Activated naive CD8-positive, alpha-beta T cell (primary cell): Measurements from ENCODE around the gene SLC1A2.

ENCODE experiments used
- H3K27ac Mint-ChIP-seq: one replicate; pipeline ENCODE4 v1.8.0; 2021; ENCODE audit warnings: mixed read lengths
- H3K27me3 Mint-ChIP-seq: one replicate; pipeline ENCODE4 v1.8.0; 2021; ENCODE audit warnings: mixed read lengths
- H3K36me3 Mint-ChIP-seq: one replicate; pipeline ENCODE4 v1.8.0; 2021; ENCODE audit warnings: mixed read lengths
- H3K4me1 Mint-ChIP-seq: one replicate; pipeline ENCODE4 v1.8.0; 2021; ENCODE audit warnings: low read depth, mixed read lengths
- H3K4me3 Mint-ChIP-seq: one replicate; pipeline ENCODE4 v1.8.0; 2021; ENCODE audit warnings: mild to moderate bottlenecking, mixed read lengths
- H3K9me3 Mint-ChIP-seq: one replicate; pipeline ENCODE4 v1.8.0; 2021; ENCODE audit warnings: low read depth, mixed read lengths

SLC1A2 gene

DNA sequence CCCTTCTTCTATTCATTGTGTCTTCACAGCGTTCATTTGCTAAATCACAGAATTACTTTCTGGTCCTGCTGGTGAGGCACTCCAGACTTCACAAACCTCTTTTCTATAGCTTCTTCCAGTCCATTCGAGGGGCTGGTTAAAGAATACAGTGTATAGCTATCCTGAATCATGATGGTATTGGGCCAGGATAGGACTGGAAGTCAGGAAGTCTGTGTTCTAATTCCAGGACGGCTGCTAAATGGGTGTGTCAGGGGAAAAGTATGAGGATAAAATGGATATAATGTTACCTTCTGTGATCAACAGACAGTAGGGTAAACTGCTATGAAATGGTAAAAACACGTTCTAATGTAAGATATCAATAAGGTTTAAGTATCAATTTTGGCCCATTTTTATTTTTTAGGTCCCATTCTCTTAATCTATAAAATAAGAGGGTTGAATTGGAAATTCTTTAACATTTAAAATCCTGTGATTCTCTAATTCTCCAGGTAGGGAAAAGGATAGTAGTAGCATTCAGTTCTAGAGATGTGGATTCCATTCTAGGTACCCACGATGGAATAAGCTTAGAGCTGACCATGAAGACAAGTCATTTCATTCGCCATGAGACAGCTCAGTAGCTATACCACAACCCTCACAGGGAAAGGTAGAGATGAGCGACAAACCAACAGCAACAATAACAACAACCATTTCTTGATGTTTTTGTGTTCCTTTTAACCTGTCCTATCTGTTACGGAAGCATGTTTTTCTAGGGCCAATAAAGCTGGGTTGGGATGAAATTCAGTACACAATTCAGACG lies 96.1 kb downstream of the SLC1A2 start:
- H3K27ac Mint-ChIP-seq, result no peak overlapping the region
- H3K4me1 Mint-ChIP-seq, result peaks cover 29% of the 10 kb centered on the region
- peaks cover 3% of the 10 kb centered on the region for H3K9me3 Mint-ChIP-seq
- no peak overlapping the region for H3K4me3 Mint-ChIP-seq
- H3K36me3 Mint-ChIP-seq, result peaks cover 4% of the 10 kb centered on the region
- no peaks in the 10 kb centered on the region for H3K27me3 Mint-ChIP-seq

- H3K4me1 Mint-ChIP-seq, result peaks cover 29% of the 10 kb centered on the region
- H3K4me3 Mint-ChIP-seq, result no peak overlapping the region
- no peak overlapping the region for H3K27ac Mint-ChIP-seq
- H3K9me3 Mint-ChIP-seq, result peaks cover 3% of the 10 kb centered on the region
- H3K27me3 Mint-ChIP-seq, result no peaks in the 10 kb centered on the region
- H3K36me3 Mint-ChIP-seq, result peaks cover 4% of the 10 kb centered on the region
These were observed 96.9 kb downstream of the SLC1A2 start for GRCh38 chr11:35322318-35322979.

DNA sequence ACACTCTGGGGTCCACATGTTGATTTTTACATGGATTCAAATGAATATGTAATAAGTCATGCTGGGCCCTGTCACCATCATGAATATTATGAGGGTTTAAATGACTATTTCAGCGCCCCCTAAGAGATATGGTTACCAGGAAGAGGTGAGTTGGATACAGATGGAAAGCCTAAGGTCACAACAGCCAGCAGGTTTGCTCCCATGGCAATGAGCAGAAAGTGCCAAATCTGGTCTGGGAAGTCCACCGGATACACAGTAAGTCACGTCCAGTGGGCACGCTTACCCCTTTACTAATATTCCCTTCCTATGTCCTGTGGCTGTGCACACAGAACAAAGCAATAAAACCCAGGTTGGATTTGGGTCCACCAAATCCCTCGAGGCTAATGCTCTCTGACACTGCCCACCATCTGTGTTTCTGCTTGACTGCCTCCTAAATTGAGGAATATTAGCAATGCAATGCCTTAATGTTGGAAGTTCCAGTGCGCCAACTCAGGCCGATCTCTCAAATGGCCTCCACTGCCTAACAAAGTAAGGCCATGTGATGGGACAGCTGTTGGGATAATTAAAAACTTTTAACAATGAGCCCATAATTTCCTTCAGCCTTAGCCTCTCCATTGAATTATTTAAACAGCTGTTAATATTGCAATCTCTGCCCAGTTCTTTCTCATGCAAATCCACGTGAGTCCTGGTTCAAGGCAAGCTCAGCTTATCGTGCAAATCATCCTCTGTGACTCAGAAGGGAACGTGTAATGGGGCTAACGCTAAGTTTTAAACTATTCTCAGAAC lies 97.6 kb downstream of the SLC1A2 start:
- no peak overlapping the region for H3K4me3 Mint-ChIP-seq
- H3K4me1 Mint-ChIP-seq, result peaks cover 29% of the 10 kb centered on the region
- no peaks in the 10 kb centered on the region for H3K27me3 Mint-ChIP-seq
- peaks cover 4% of the 10 kb centered on the region for H3K36me3 Mint-ChIP-seq
- H3K27ac Mint-ChIP-seq, result no peak overlapping the region
- peaks cover 3% of the 10 kb centered on the region for H3K9me3 Mint-ChIP-seq

DNA sequence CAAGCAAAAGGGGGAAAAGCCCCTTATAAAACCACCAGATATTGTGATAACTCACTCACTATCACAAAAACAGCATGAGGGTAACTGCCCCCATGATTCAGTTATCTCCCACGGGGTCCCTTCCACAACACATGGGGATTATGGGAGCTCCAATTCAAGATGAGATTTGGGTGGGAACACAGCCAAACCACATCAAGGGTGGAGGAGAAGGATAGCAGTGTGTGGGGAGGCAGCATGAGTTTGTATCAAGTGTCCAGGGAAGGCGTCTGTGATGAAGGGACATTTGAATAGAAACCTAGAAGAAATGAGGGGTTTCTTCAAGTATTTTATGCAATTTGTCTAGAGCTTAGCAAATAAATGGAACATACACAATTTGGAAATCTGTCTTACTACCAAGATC lies 98.2 kb downstream of the SLC1A2 start:
- no peak overlapping the region for H3K4me3 Mint-ChIP-seq
- peaks cover 3% of the 10 kb centered on the region for H3K9me3 Mint-ChIP-seq
- H3K27me3 Mint-ChIP-seq, result no peaks in the 10 kb centered on the region
- H3K4me1 Mint-ChIP-seq, result peaks cover 33% of the 10 kb centered on the region
- no peak overlapping the region for H3K27ac Mint-ChIP-seq
- H3K36me3 Mint-ChIP-seq, result peaks cover 4% of the 10 kb centered on the region

- Mint-ChIP-seq H3K4me3 (no peak overlapping the region), H3K27ac (no peak overlapping the region), H3K9me3 (no peaks in the 10 kb centered on the region), H3K36me3 (peaks cover 2% of the 10 kb centered on the region), H3K4me1 (peaks cover 24% of the 10 kb centered on the region), H3K27me3 (no peaks in the 10 kb centered on the region)
These were observed 100.1 kb downstream of the SLC1A2 start for GRCh38 chr11:35318977-35319925.

DNA sequence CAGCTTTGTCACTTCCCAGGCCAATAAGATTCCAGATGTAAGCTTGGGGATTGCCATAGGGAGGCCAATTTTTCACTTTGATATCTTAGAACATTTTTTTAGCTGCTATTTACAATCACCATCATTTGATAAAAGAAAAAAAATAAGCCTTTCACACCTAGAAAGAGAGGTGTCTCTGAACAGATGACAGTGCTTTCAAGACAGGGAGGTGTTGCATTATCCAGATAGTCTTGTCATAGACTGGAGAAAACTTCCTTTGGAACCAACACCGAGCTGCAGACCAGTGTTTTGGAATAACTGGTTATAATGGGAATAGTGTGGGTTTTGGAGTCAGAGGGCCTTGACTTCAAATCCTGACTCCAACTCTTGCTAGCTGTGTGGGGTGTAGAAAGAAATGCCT lies 101.0 kb downstream of the SLC1A2 start:
- H3K4me1 Mint-ChIP-seq, result peaks cover 24% of the 10 kb centered on the region
- H3K27me3 Mint-ChIP-seq, result no peaks in the 10 kb centered on the region
- H3K9me3 Mint-ChIP-seq, result no peaks in the 10 kb centered on the region
- no peak overlapping the region for H3K27ac Mint-ChIP-seq
- no peak overlapping the region for H3K4me3 Mint-ChIP-seq
- H3K36me3 Mint-ChIP-seq, result peaks cover 2% of the 10 kb centered on the region

DNA sequence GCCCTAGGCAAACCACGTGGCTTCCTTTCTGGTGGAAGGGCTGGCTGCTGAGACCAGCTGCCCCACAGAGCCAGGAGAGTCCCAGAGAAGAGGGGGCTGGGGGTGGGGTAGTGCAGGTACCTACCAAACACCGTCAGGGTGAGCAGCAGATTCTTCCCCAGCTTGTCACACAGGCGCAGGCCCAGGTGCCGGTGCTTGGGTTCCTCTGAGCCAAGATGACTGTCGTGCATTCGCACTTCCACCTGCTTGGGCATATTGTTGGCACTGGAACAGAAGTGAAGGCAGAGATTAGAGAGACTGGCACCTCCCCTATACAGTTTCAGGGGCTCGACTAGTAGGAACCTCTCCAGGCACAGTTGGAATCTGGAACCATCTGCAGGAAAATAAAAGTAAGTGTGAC lies 102.1 kb downstream of the SLC1A2 start:
- peaks cover 24% of the 10 kb centered on the region for H3K4me1 Mint-ChIP-seq
- H3K36me3 Mint-ChIP-seq, result peaks cover 2% of the 10 kb centered on the region
- no peaks in the 10 kb centered on the region for H3K9me3 Mint-ChIP-seq
- H3K4me3 Mint-ChIP-seq, result no peak overlapping the region
- no peak overlapping the region for H3K27ac Mint-ChIP-seq
- H3K27me3 Mint-ChIP-seq, result no peaks in the 10 kb centered on the region

DNA sequence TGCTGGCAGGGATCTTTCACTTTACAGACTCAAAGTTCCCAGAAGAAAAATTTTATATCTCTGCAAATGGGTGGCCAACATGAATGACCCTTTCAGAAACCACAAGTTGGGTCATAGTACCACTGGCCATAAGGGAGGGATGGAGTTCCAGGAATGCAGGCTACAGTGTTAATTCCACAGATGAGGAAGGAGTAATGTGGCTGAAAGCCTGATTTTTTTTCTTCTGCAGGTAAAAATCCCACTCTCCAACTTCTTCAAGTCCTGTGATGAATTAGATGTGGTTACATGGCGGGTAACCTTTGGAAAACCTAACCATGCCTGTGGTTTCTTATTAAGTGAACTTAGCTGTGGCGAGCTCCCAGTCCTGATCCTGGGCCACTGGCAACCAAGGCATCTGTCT lies 103.2 kb downstream of the SLC1A2 start:
- H3K4me1 Mint-ChIP-seq, result peaks cover 24% of the 10 kb centered on the region
- H3K9me3 Mint-ChIP-seq, result no peaks in the 10 kb centered on the region
- H3K27me3 Mint-ChIP-seq, result no peaks in the 10 kb centered on the region
- H3K27ac Mint-ChIP-seq, result no peak overlapping the region
- peaks cover 2% of the 10 kb centered on the region for H3K36me3 Mint-ChIP-seq
- no peak overlapping the region for H3K4me3 Mint-ChIP-seq

DNA sequence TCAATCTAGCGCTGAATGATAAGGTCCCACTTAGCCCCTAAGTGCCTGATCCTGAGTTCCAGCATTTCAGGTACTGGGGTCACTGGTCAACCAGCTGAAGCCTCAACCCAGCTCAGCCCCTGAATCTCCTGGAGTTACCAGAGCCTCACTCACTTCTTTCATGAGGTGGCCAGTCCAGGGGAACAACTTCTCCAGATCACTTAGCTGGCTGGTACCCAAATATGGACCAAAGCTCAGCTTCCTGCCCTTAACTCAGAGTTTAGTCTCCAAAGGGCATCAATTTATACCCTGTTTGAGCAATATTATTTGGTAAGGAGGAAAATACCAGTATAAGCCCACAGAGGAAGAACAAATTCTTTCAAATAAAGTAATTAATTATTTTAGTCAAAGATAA lies 105.6 kb downstream of the SLC1A2 start:
- no peak overlapping the region for H3K27ac Mint-ChIP-seq
- H3K4me1 Mint-ChIP-seq, result peaks cover 9% of the 10 kb centered on the region
- no peak overlapping the region for H3K4me3 Mint-ChIP-seq
- no peaks in the 10 kb centered on the region for H3K9me3 Mint-ChIP-seq
- no peaks in the 10 kb centered on the region for H3K36me3 Mint-ChIP-seq
- H3K27me3 Mint-ChIP-seq, result no peaks in the 10 kb centered on the region

DNA sequence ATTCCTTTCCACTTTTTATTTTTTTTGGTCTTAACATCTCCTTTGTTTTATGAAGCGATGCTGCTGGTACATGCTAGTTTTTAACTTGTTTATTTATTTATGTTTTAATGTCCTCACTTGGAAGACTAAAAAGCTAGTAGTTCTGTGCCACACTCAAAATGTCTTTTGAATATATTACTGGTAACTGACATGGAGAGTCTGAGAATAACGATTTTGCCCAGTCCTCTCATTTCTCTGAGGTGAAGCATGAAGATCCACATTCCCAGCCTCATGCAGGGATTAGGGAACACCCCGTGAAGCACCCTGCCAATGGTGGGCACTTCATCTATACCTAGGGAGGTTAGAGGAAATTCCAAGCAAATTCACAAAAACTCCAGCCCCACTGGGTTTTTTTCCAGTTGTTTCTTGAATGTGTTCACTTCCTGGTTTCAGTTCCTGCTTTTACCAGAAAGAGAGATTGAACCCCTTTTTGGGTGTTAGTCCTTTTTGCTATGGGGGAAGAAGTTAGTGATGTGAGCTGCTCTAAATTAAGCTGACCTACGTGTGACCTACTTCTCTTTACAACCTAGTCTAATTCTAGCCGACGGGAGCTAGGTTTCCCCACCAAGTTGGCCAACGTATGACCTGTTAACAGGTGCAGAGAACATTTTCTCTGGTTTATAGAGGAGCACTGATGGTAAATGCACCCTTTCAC lies 106.1 kb downstream of the SLC1A2 start:
- no peaks in the 10 kb centered on the region for H3K36me3 Mint-ChIP-seq
- no peak overlapping the region for H3K27ac Mint-ChIP-seq

GRCh38 chr11:35311331-35311730 lies 108.0 kb downstream of the SLC1A2 start:
- Mint-ChIP-seq H3K4me3 (no peak overlapping the region), H3K4me1 (peaks cover 2% of the 10 kb centered on the region), H3K27me3 (no peaks in the 10 kb centered on the region), H3K36me3 (no peaks in the 10 kb centered on the region), H3K9me3 (no peaks in the 10 kb centered on the region), H3K27ac (no peak overlapping the region)

More for the DNA sequence above, 106.1 kb downstream of the SLC1A2 start:
- H3K4me3 Mint-ChIP-seq, result no peak overlapping the region
- no peaks in the 10 kb centered on the region for H3K27me3 Mint-ChIP-seq
- H3K4me1 Mint-ChIP-seq, result peaks cover 5% of the 10 kb centered on the region
- no peaks in the 10 kb centered on the region for H3K9me3 Mint-ChIP-seq

- H3K27me3 Mint-ChIP-seq, result no peaks in the 10 kb centered on the region
- no peaks in the 10 kb centered on the region for H3K36me3 Mint-ChIP-seq
- no peaks in the 10 kb centered on the region for H3K9me3 Mint-ChIP-seq
- H3K4me1 Mint-ChIP-seq, result peaks cover 23% of the 10 kb centered on the region
- no peak overlapping the region for H3K27ac Mint-ChIP-seq
- no peak overlapping the region for H3K4me3 Mint-ChIP-seq
These were observed 111.2 kb downstream of the SLC1A2 start for GRCh38 chr11:35308157-35308556.

DNA sequence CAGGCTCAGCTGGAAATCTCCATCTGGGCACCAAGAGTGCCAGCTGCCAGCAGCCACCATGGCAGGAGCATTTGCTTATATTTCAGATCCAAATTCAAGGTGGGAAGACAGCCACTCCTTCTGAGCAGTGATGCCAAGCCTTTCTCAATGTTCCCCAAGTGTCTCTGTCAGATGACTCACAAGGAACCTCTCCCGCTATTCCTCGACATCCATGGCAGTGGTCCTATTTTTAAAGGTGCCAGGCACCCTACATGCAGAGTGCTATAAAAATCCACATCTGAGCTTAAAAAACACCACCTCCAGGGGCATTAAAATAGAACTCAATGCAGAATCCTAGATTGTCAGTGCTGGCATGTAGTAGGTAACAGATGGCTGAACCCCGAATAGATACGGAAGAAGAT lies 112.1 kb downstream of the SLC1A2 start:
- H3K27ac Mint-ChIP-seq, result no peak overlapping the region
- H3K4me1 Mint-ChIP-seq, result peaks cover 23% of the 10 kb centered on the region
- H3K27me3 Mint-ChIP-seq, result no peaks in the 10 kb centered on the region
- H3K36me3 Mint-ChIP-seq, result no peaks in the 10 kb centered on the region
- H3K9me3 Mint-ChIP-seq, result no peaks in the 10 kb centered on the region
- H3K4me3 Mint-ChIP-seq, result no peak overlapping the region
